Upper lobe of left lung (tissue), 4 donors: Measurements from ENCODE around the gene TM4SF18.

Experiments used
- POLR2AphosphoS5 ChIP-seq, 2 donors: sonication (generic); formaldehyde crosslinking; IDR thresholded peaks; one replicate each; pipeline ENCODE4 v1.5.1; 2017; ENCODE audit warnings: antibody characterized with exemption in 2 of 2
- TF ChIP-seq, protein P1 (sequence below), 6 experiments: fragments of 450-650 bp in 4 of 6; fragments of 200-600 bp in 2 of 6; sonication (generic) in 2 of 6; IDR thresholded peaks; one replicate each; pipeline ENCODE4 v1.5.1; 2016 to 2019; ENCODE audit warnings: antibody characterized with exemption in 6 of 6

DNA sequence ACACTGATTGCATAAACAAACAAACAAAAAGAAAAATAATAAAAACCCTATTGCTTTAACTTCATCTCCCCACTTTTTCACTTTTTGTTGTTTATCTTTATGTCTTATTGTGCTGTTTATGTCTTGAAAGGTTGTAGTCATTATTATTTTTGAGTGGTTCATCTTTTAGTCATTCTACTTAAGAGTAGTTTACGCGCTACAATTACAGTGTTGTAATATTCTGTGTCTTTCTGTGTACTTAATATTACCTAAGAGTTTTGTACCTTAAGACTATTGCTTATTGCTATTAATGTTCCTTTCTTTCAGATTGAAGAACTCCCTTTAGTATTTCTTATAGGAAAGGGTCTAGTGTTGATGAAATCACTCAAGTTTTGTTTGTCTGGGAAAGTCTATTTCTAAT is 28.1 kb downstream of the TM4SF18 start:
- TF ChIP-seq, protein P1, sequence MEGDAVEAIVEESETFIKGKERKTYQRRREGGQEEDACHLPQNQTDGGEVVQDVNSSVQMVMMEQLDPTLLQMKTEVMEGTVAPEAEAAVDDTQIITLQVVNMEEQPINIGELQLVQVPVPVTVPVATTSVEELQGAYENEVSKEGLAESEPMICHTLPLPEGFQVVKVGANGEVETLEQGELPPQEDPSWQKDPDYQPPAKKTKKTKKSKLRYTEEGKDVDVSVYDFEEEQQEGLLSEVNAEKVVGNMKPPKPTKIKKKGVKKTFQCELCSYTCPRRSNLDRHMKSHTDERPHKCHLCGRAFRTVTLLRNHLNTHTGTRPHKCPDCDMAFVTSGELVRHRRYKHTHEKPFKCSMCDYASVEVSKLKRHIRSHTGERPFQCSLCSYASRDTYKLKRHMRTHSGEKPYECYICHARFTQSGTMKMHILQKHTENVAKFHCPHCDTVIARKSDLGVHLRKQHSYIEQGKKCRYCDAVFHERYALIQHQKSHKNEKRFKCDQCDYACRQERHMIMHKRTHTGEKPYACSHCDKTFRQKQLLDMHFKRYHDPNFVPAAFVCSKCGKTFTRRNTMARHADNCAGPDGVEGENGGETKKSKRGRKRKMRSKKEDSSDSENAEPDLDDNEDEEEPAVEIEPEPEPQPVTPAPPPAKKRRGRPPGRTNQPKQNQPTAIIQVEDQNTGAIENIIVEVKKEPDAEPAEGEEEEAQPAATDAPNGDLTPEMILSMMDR (IDR thresholded peaks at IDR 0.05) = no peak
- TF ChIP-seq POLR2AphosphoS5 (IDR thresholded peaks at IDR 0.05) = no peak
